HG03175 (cell line): Measurements from ENCODE around the gene ATG4A.

Source experiments
- ATAC-seq: cut with Tn5 transposase; IDR thresholded peaks from one replicate; pipeline ENCODE4 v1.9.1; 2021; ENCODE audit warnings: mild to moderate bottlenecking, moderate library complexity; ENCODE audit not compliant: unreplicated experiment

Gene ATG4A

DNA sequence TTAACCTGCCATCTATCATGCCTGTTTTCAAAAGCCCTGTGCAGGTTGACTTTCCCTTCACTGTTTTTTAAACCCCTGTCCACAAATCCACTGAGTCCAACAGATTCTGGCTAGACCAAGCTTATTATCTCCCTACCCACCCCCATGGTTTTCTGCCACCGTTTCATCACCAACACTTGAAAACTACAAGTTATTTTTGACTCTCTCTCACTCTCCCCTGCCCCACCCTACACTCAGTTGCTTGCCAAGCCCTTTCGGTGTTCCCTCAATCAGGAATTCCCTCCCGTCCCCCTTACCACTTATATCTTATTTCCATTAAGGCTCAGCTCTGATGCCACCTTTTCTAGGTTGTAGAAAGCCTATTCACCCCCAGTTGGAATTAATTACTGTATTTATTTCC is 29.7 kb downstream of the ATG4A start:
- no peak for ATAC-seq

DNA sequence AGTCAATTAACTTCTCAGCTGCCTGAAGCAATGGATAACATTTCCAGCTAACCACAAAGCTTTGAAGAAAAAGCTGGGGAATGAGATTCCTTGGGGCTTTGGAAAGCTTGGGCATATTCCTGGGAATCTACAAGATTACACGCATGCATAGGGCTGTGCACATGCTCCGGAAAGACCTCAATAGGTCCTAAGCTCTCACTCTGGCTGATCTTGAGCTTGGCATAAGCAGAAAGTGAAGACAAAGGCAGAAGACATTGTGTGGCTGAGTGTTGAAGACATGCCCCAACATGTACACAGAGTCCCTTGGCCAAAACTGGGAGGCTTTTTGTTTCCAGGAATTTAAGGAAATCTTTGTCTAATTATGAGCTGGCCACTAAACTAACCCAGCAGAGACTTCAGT is 31.2 kb downstream of the ATG4A start:
- ATAC-seq, result no peak

DNA sequence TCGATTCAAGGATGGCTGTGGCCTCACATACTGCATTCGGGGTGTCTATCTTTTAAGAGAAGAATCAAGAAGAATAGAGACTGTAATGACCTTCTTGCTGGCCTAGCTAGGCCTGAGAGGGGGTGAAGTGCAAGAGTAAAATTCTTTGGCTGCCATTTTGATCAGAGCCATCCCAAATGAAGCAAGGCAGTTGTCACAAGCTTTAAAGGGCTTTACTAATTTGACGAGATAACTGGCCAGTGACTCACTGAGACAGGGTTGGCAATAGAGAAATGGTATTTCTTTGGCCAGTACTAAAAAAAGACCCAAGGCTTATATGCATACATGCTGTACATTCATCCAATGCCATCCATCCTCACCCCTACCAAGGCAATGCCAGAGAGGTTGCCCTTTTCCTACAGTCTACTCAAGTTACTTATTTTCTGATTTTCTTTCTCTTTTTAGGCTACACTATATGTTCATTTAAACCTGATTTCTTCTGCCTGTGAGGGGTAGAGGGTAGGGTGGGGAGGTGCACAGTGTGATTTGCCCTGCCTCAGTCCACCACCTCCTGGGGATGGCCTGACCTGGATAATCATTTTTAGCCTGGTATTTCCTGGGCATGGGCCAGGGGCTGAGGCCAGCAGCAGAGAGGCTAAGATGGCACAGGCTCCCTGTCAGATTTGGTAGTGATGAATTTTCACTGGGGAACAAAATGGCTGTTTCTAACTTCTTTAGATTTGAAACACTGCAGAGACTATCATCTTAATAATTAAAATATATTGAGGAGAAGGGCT is 32.2 kb downstream of the ATG4A start:
- no peak for ATAC-seq

DNA sequence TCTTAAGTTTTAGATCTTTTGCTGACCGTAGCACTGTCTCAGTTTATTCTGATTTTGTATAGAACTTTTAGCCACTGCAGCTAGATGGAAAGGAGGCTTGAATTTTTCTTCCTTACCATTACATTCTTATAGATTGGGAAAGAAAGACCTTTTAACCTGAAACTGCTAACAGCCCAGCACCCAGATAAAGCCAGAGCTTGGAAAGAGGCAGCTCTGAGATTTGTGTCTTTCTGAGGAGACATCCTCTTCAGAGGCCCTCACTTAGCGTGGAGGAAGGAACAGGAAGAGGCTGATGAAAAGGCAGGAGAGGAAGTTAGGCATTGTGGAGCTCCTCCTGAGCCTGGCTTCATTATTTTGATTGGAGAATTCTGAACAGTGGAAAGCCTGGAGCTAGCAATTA is 35.1 kb downstream of the ATG4A start:
- no peak for ATAC-seq

DNA sequence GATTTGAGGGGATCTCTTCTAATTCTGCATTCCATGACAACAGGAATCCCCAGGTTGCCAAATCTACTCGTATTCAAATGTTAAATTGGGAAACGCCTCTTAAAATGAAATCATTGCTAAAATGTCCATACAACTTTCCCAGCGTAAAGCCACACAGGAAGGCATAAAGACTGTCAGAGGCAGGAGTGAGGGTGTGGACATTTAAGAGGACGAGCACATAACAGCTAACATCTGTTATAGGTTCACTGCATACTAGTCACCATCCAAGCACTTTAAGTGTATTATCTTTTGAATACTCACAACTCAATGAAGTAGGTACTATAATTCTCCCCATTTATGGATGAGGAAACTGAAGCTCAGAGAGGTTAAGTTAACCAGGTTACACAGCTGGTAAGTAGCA is 35.6 kb downstream of the ATG4A start:
- ATAC-seq, result no peak

- ATAC-seq, result no peak
Observed at GRCh38 chrX:108130889-108131288, 39.3 kb downstream of the ATG4A start.

- ATAC-seq, result no peak
Observed at GRCh38 chrX:108131471-108131870, 39.9 kb downstream of the ATG4A start.

- ATAC-seq, result no peak
Observed at GRCh38 chrX:108132034-108132433, 40.5 kb downstream of the ATG4A start.

DNA sequence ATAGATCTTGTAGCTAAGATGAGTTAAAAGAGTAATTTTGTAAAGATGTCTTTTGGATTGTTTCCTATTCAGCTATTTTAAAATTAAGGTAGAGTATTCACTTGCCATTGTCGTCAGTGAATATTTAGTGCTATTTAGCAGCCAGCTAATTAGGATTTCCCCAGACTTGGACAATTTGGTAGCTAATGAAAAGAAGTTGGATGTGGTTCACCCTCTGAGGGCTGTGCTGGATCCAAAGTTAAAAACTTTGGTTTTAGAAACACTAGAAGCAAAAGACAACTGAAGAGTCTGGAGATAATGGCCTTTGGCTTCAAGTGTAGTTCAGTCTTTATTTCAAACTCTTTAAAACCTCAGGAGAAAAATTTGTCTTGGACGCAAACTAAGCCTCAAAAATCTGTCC is 41.3 kb downstream of the ATG4A start:
- ATAC-seq, result no peak

DNA sequence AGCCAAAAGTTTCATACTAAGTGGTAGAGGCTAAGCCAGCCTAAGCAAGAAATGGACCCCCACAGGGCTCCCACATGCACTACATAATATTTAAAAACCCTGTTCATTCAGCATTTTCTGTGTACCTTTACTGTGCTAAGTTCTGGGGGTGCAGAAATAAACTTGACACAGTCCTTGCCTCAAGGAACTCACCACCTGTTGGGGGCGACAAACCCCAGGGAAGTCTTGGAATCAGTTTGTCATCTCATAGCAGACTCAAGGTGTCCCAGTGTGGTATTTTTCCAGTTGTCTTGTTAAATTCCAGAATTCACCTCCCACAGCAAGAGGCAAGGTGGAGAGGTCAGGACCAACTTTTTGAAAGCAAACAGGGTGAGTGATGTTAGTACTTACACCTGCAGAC is 43.1 kb downstream of the ATG4A start:
- ATAC-seq, result no peak

GRCh38 chrX:108138814-108139702 is 47.5 kb downstream of the ATG4A start:
- no peak for ATAC-seq

DNA sequence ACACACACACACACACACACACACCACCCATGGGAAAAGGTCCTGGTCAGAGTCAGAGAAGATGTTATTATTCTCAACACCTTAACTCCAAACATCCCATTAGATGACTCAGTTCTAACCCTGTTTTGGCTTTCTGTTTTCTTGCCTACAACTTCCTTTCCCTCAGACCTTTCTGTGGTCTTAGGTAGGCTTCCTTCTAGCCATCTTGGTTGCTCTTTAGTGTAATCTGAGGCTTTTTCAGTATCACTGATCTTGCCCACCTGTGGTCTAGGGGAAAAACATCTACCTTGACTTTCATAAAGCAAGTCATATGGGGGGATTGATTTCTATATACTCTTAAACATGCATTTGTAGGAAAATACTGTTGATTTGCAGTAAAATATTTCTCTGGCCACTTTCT is 56.9 kb downstream of the ATG4A start:
- peak; percentile 47 for ATAC-seq

- ATAC-seq, result no peak
Observed at GRCh38 chrX:108156082-108156481, 64.5 kb downstream of the ATG4A start.

- ATAC-seq, result no peak
Observed at GRCh38 chrX:108156934-108157466, 65.4 kb downstream of the ATG4A start.

- no peak for ATAC-seq
Observed at GRCh38 chrX:108157628-108158027, 66.0 kb downstream of the ATG4A start.

- no peak for ATAC-seq
Observed at GRCh38 chrX:108159028-108159670, 67.6 kb downstream of the ATG4A start.

- ATAC-seq, result no peak
Observed at GRCh38 chrX:108160309-108160708, 68.7 kb downstream of the ATG4A start.

DNA sequence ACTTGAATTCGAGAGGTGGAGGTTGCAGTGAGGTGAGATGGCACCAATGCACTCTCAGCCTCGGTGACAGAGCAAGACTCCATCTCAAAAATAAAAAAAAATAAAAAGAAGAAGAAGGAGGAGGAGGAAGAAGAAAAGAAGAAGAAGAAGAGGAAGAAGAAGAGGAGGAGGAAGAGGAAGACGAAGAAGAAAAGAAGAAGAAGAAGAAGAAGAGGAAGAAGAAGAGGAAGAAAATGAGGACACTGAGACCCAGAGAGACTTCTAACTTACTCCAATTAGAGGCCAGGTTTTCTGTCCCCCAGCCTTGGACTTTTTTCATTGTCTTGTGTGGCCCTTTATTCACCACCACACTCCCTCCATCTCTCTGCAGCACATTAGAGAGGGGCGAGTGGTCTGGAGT is 70.7 kb downstream of the ATG4A start:
- no peak for ATAC-seq

- ATAC-seq, result no peak
Observed at GRCh38 chrX:108163333-108164082, 71.9 kb downstream of the ATG4A start.

DNA sequence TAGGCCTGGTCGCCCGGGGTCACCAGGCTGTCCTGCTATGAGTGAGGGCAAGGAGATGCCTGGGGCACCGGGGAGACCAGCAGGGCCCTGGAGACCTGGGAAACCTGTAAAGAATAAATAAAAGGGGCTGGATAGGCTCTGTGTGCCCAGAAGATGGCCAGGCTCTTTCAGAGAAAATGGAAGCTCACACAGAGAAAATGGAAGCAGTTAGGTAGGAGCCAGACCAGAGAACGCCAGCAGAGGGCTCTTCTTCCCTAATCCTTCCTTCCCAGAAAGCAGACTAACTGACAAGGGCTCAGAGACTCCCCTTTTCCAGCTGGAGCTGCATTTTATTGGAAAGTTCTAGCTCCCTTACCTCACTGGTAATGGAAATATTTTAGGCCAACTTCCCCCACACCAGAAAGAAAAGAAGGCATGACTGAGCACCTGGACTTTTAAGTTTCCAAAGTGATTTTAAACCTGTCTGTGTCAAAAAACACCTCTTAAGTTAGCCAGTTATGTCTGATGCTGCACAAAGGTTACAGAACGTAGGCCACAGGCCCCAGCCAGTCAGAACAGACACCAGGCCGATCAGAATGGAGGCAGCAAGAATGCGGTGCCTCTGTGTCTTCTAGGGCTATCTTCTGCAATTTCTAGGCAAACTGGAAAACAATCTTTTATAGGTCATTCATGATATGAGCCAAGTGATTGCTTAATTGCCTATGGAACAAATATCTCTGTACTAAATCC is 74.0 kb downstream of the ATG4A start:
- ATAC-seq, result no peak
